Fibroblast of skin of left biceps (primary cell): Measurements from ENCODE around the gene PTPRK.

Experiments
- DNase-seq, 2 experiments: peaks; one replicate each; pipeline ENCODE4 v3.0.0-alpha.2; 2013; ENCODE audit warnings: low read depth in 2 of 2

The PTPRK gene

GRCh38 chr6:128290221-128290620, 230.2 kb downstream of the PTPRK start:
- no peak for DNase-seq

GRCh38 chr6:128284128-128284527, 236.3 kb downstream of the PTPRK start:
- no peak for DNase-seq

- no peak for DNase-seq
Observed at GRCh38 chr6:128282961-128283360, 237.4 kb downstream of the PTPRK start.

GRCh38 chr6:128280960-128281359, 239.4 kb downstream of the PTPRK start:
- DNase-seq: no peak

GRCh38 chr6:128280066-128280465, 240.3 kb downstream of the PTPRK start:
- DNase-seq: no peak

GRCh38 chr6:128278836-128279235, 241.6 kb downstream of the PTPRK start:
- no peak for DNase-seq

GRCh38 chr6:128277379-128277778, 243.0 kb downstream of the PTPRK start:
- DNase-seq: no peak

- no peak for DNase-seq
Observed at GRCh38 chr6:128276311-128276710, 244.1 kb downstream of the PTPRK start.

- DNase-seq: no peak
Observed at GRCh38 chr6:128275681-128276080, 244.7 kb downstream of the PTPRK start.

GRCh38 chr6:128275030-128275429, 245.4 kb downstream of the PTPRK start:
- DNase-seq: no peak

- no peak for DNase-seq
Observed at GRCh38 chr6:128271527-128271926, 248.9 kb downstream of the PTPRK start.

GRCh38 chr6:128271011-128271410, 249.4 kb downstream of the PTPRK start:
- DNase-seq: no peak

GRCh38 chr6:128266946-128267345, 253.5 kb downstream of the PTPRK start:
- DNase-seq: no peak

- DNase-seq: no peak
Observed at GRCh38 chr6:128265706-128266105, 254.7 kb downstream of the PTPRK start.

GRCh38 chr6:128259730-128260685, 260.4 kb downstream of the PTPRK start:
- DNase-seq: no peak

GRCh38 chr6:128259029-128259724, 261.2 kb downstream of the PTPRK start:
- no peak for DNase-seq

GRCh38 chr6:128256095-128256494, 264.3 kb downstream of the PTPRK start:
- no peak for DNase-seq

- peak; percentile 13 to 33 for DNase-seq
Observed at GRCh38 chr6:128252341-128253176, 267.8 kb downstream of the PTPRK start.

GRCh38 chr6:128251445-128252340, 268.7 kb downstream of the PTPRK start:
- DNase-seq: no peak

GRCh38 chr6:128250370-128251070, 269.9 kb downstream of the PTPRK start:
- no peak for DNase-seq
